ENCODE results near the gene MTUS2.

Gene MTUS2

GRCh38 chr13:29105779-29106178 is 285.6 kb downstream of the MTUS2 start:
- Histone ChIP-seq H3K27ac (ENCODE audit: low read depth, low read length) (no peak overlapping the region), H3K9me3 (ENCODE audit: control insufficient read depth, insufficient read depth, low read depth, low read length) (no peaks in the 10 kb centered on the region), H3K9ac (ENCODE audit: low read length) (no peak overlapping the region), H3K4me3 (ENCODE audit: low read depth, low read length) (no peak overlapping the region), H3K4me1 (ENCODE audit: control insufficient read depth, insufficient read depth, low read length) (no peaks in the 10 kb centered on the region), H3K36me3 (ENCODE audit: control insufficient read depth, insufficient read depth, low read length) (no peaks in the 10 kb centered on the region), H3K27me3 (ENCODE audit: control insufficient read depth, insufficient read depth, low read length) (no peaks in the 10 kb centered on the region)

GRCh38 chr13:29106651-29107050 is 286.5 kb downstream of the MTUS2 start:
- Histone ChIP-seq H3K36me3 (ENCODE audit: control insufficient read depth, insufficient read depth, low read length) (no peaks in the 10 kb centered on the region), H3K4me3 (ENCODE audit: low read depth, low read length) (no peak overlapping the region), H3K9ac (ENCODE audit: low read length) (no peak overlapping the region), H3K27ac (ENCODE audit: low read depth, low read length) (no peak overlapping the region), H3K27me3 (ENCODE audit: control insufficient read depth, insufficient read depth, low read length) (no peaks in the 10 kb centered on the region), H3K4me1 (ENCODE audit: control insufficient read depth, insufficient read depth, low read length) (no peaks in the 10 kb centered on the region), H3K9me3 (ENCODE audit: control insufficient read depth, insufficient read depth, low read depth, low read length) (no peaks in the 10 kb centered on the region)

GRCh38 chr13:29108068-29108786 is 288.1 kb downstream of the MTUS2 start:
- Histone ChIP-seq H3K9me3 (ENCODE audit: control insufficient read depth, insufficient read depth, low read depth, low read length) (no peaks in the 10 kb centered on the region), H3K4me1 (ENCODE audit: control insufficient read depth, insufficient read depth, low read length) (no peaks in the 10 kb centered on the region), H3K27me3 (ENCODE audit: control insufficient read depth, insufficient read depth, low read length) (no peaks in the 10 kb centered on the region), H3K27ac (ENCODE audit: low read depth, low read length) (no peak overlapping the region), H3K36me3 (ENCODE audit: control insufficient read depth, insufficient read depth, low read length) (no peaks in the 10 kb centered on the region), H3K4me3 (ENCODE audit: low read depth, low read length) (no peak overlapping the region), H3K9ac (ENCODE audit: low read length) (no peak overlapping the region)

- Histone ChIP-seq H3K9me3 (ENCODE audit: control insufficient read depth, insufficient read depth, low read depth, low read length) (no peaks in the 10 kb centered on the region), H3K4me1 (ENCODE audit: control insufficient read depth, insufficient read depth, low read length) (no peaks in the 10 kb centered on the region), H3K4me3 (ENCODE audit: low read depth, low read length) (no peak overlapping the region), H3K36me3 (ENCODE audit: control insufficient read depth, insufficient read depth, low read length) (no peaks in the 10 kb centered on the region), H3K9ac (ENCODE audit: low read length) (no peak overlapping the region), H3K27ac (ENCODE audit: low read depth, low read length) (no peak overlapping the region), H3K27me3 (ENCODE audit: control insufficient read depth, insufficient read depth, low read length) (no peaks in the 10 kb centered on the region)
Observed at GRCh38 chr13:29109987-29110386, 289.8 kb downstream of the MTUS2 start.

- Histone ChIP-seq H3K4me1 (ENCODE audit: control insufficient read depth, insufficient read depth, low read length) (no peaks in the 10 kb centered on the region), H3K4me3 (ENCODE audit: low read depth, low read length) (no peak overlapping the region), H3K27ac (ENCODE audit: low read depth, low read length) (no peak overlapping the region), H3K9ac (ENCODE audit: low read length) (no peak overlapping the region), H3K9me3 (ENCODE audit: control insufficient read depth, insufficient read depth, low read depth, low read length) (no peaks in the 10 kb centered on the region), H3K27me3 (ENCODE audit: control insufficient read depth, insufficient read depth, low read length) (no peaks in the 10 kb centered on the region), H3K36me3 (ENCODE audit: control insufficient read depth, insufficient read depth, low read length) (no peaks in the 10 kb centered on the region)
Observed at GRCh38 chr13:29111446-29111845, 291.3 kb downstream of the MTUS2 start.

- H3K4me3 ChIP-seq (ENCODE audit: low read depth, low read length), result no peak overlapping the region
- H3K27me3 ChIP-seq (ENCODE audit: control insufficient read depth, insufficient read depth, low read length), result no peaks in the 10 kb centered on the region
- H3K9ac ChIP-seq (ENCODE audit: low read length), result no peak overlapping the region
- H3K36me3 ChIP-seq (ENCODE audit: control insufficient read depth, insufficient read depth, low read length), result no peaks in the 10 kb centered on the region
- H3K4me1 ChIP-seq (ENCODE audit: control insufficient read depth, insufficient read depth, low read length), result no peaks in the 10 kb centered on the region
- H3K27ac ChIP-seq (ENCODE audit: low read depth, low read length), result no peak overlapping the region
- no peaks in the 10 kb centered on the region for H3K9me3 ChIP-seq (ENCODE audit: control insufficient read depth, insufficient read depth, low read depth, low read length)
Observed at GRCh38 chr13:29115842-29116241, 295.7 kb downstream of the MTUS2 start.

GRCh38 chr13:29117663-29118062 is 297.5 kb downstream of the MTUS2 start:
- H3K4me1 ChIP-seq (ENCODE audit: control insufficient read depth, insufficient read depth, low read length), result no peaks in the 10 kb centered on the region
- H3K9ac ChIP-seq (ENCODE audit: low read length), result no peak overlapping the region
- H3K9me3 ChIP-seq (ENCODE audit: control insufficient read depth, insufficient read depth, low read depth, low read length), result no peaks in the 10 kb centered on the region
- no peaks in the 10 kb centered on the region for H3K27me3 ChIP-seq (ENCODE audit: control insufficient read depth, insufficient read depth, low read length)
- H3K4me3 ChIP-seq (ENCODE audit: low read depth, low read length), result no peak overlapping the region
- no peak overlapping the region for H3K27ac ChIP-seq (ENCODE audit: low read depth, low read length)
- no peaks in the 10 kb centered on the region for H3K36me3 ChIP-seq (ENCODE audit: control insufficient read depth, insufficient read depth, low read length)

- Histone ChIP-seq H3K4me1 (ENCODE audit: control insufficient read depth, insufficient read depth, low read length) (no peaks in the 10 kb centered on the region), H3K9ac (ENCODE audit: low read length) (no peak overlapping the region), H3K4me3 (ENCODE audit: low read depth, low read length) (no peak overlapping the region), H3K27me3 (ENCODE audit: control insufficient read depth, insufficient read depth, low read length) (no peaks in the 10 kb centered on the region), H3K36me3 (ENCODE audit: control insufficient read depth, insufficient read depth, low read length) (no peaks in the 10 kb centered on the region), H3K9me3 (ENCODE audit: control insufficient read depth, insufficient read depth, low read depth, low read length) (no peaks in the 10 kb centered on the region), H3K27ac (ENCODE audit: low read depth, low read length) (no peak overlapping the region)
Observed at GRCh38 chr13:29118471-29118870, 298.3 kb downstream of the MTUS2 start.

GRCh38 chr13:29125191-29125933 is 305.2 kb downstream of the MTUS2 start:
- no peaks in the 10 kb centered on the region for H3K27me3 ChIP-seq (ENCODE audit: control insufficient read depth, insufficient read depth, low read length)
- no peak overlapping the region for H3K9ac ChIP-seq (ENCODE audit: low read length)
- H3K27ac ChIP-seq (ENCODE audit: low read depth, low read length), result no peak overlapping the region
- peaks cover 4% of the 10 kb centered on the region; the same call in 1 of the 2 replicates for H3K4me1 ChIP-seq (ENCODE audit: control insufficient read depth, insufficient read depth, low read length)
- H3K4me3 ChIP-seq (ENCODE audit: low read depth, low read length), result no peak overlapping the region
- no peaks in the 10 kb centered on the region for H3K9me3 ChIP-seq (ENCODE audit: control insufficient read depth, insufficient read depth, low read depth, low read length)
- no peaks in the 10 kb centered on the region for H3K36me3 ChIP-seq (ENCODE audit: control insufficient read depth, insufficient read depth, low read length)

- H3K4me3 ChIP-seq (ENCODE audit: low read depth, low read length), result no peak overlapping the region
- no peak overlapping the region for H3K9ac ChIP-seq (ENCODE audit: low read length)
- no peaks in the 10 kb centered on the region for H3K27me3 ChIP-seq (ENCODE audit: control insufficient read depth, insufficient read depth, low read length)
- no peak overlapping the region for H3K27ac ChIP-seq (ENCODE audit: low read depth, low read length)
- H3K9me3 ChIP-seq (ENCODE audit: control insufficient read depth, insufficient read depth, low read depth, low read length), result no peaks in the 10 kb centered on the region
- no peaks in the 10 kb centered on the region for H3K36me3 ChIP-seq (ENCODE audit: control insufficient read depth, insufficient read depth, low read length)
- H3K4me1 ChIP-seq (ENCODE audit: control insufficient read depth, insufficient read depth, low read length), result peaks cover 4% of the 10 kb centered on the region; the same call in 1 of the 2 replicates
Observed at GRCh38 chr13:29125934-29126424, 305.8 kb downstream of the MTUS2 start.

- no peak overlapping the region for H3K9ac ChIP-seq (ENCODE audit: low read length)
- H3K9me3 ChIP-seq (ENCODE audit: control insufficient read depth, insufficient read depth, low read depth, low read length), result no peaks in the 10 kb centered on the region
- H3K4me1 ChIP-seq (ENCODE audit: control insufficient read depth, insufficient read depth, low read length), result peaks cover 4% of the 10 kb centered on the region; the same call in 1 of the 2 replicates
- H3K36me3 ChIP-seq (ENCODE audit: control insufficient read depth, insufficient read depth, low read length), result no peaks in the 10 kb centered on the region
- H3K27me3 ChIP-seq (ENCODE audit: control insufficient read depth, insufficient read depth, low read length), result no peaks in the 10 kb centered on the region
- no peak overlapping the region for H3K27ac ChIP-seq (ENCODE audit: low read depth, low read length)
- H3K4me3 ChIP-seq (ENCODE audit: low read depth, low read length), result no peak overlapping the region
Observed at GRCh38 chr13:29129616-29130015, 309.5 kb downstream of the MTUS2 start.
